Neutrophil (primary cell): Measurements from ENCODE around the gene ZCWPW1.
"Not testable (repeated sequence)": the region's sequence is repeated elsewhere in the genome, so short reads cannot be mapped to it uniquely, and the experiment has no call there.

ENCODE experiments used
- H3K27ac ChIP-seq: fragments of 200-600 bp; sonication (generic); 2 replicates; pipeline ENCODE4 v1.5.1; 2016; ENCODE audit warnings: mild to moderate bottlenecking, moderate library complexity
- H3K27me3 ChIP-seq: fragments of 200-600 bp; sonication (generic); 2 replicates; pipeline ENCODE4 v1.6.0; 2016; ENCODE audit warnings: mild to moderate bottlenecking
- H3K36me3 ChIP-seq: fragments of 200-600 bp; sonication (generic); 2 replicates; pipeline ENCODE4 v1.5.1; 2017
- H3K4me1 ChIP-seq, 2 experiments: fragments of 200-600 bp in 1 of 2; sonication (generic) in 1 of 2; 1 replicate in 1 of 2; 2 replicates in 1 of 2; pipeline versions ENCODE4 v1.5.1 to v1.6.1; 2013 to 2016; ENCODE audit warnings: low read depth in 1 of 2, low read length in 1 of 2, mild to moderate bottlenecking in 1 of 2, moderate library complexity in 1 of 2; ENCODE audit not compliant: control insufficient read depth in 1 of 2, insufficient read depth in 1 of 2
- H3K4me3 ChIP-seq, 2 experiments: fragments of 200-600 bp in 1 of 2; sonication (generic) in 1 of 2; 1 replicate in 1 of 2; 2 replicates in 1 of 2; pipeline ENCODE4 v1.5.1; 2013 to 2016; ENCODE audit warnings: low read depth in 1 of 2, low read length in 1 of 2, mild to moderate bottlenecking in 1 of 2, moderate library complexity in 1 of 2
- H3K9me3 ChIP-seq: fragments of 200-600 bp; sonication (generic); 2 replicates; pipeline ENCODE4 v1.5.1; 2016
- TF ChIP-seq, protein P1 (sequence below): fragments of 200-600 bp; sonication (generic); IDR thresholded peaks from 2 replicates; pipeline ENCODE4 v1.5.1; 2016; ENCODE audit warnings: antibody characterized with exemption

Gene ZCWPW1

DNA sequence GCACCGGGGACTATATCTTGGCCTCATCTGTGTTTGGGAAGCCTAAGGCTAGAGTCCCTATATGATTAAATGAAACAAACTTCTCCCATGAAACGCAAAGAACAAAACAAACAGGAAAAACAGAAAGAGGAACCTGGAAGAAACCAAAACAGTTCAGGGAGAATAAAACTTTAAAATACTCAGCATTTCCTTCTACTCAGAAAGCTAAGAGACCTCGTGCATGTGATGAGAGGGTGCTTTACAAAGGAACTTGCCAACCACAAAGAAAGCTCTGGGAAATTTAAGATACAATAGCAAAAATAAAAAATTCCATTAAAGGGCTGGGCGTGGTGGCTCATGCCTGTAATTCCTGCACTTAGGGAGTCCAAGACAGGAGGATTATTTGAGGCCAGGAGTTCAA lies 48.3 kb downstream of the ZCWPW1 start:
- H3K27me3 ChIP-seq = no peaks in the 10 kb centered on the region
- H3K4me3 ChIP-seq = peak overlapping the region; percentile 52 to 61
- peak overlapping the region; percentile 93 for H3K27ac ChIP-seq
- TF ChIP-seq, protein P1, sequence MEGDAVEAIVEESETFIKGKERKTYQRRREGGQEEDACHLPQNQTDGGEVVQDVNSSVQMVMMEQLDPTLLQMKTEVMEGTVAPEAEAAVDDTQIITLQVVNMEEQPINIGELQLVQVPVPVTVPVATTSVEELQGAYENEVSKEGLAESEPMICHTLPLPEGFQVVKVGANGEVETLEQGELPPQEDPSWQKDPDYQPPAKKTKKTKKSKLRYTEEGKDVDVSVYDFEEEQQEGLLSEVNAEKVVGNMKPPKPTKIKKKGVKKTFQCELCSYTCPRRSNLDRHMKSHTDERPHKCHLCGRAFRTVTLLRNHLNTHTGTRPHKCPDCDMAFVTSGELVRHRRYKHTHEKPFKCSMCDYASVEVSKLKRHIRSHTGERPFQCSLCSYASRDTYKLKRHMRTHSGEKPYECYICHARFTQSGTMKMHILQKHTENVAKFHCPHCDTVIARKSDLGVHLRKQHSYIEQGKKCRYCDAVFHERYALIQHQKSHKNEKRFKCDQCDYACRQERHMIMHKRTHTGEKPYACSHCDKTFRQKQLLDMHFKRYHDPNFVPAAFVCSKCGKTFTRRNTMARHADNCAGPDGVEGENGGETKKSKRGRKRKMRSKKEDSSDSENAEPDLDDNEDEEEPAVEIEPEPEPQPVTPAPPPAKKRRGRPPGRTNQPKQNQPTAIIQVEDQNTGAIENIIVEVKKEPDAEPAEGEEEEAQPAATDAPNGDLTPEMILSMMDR = no peak
- H3K36me3 ChIP-seq = peaks cover 69% of the 10 kb centered on the region
- peaks cover 72 to 81% of the 10 kb centered on the region in 2 experiments for H3K4me1 ChIP-seq
- H3K9me3 ChIP-seq = no peaks in the 10 kb centered on the region

DNA sequence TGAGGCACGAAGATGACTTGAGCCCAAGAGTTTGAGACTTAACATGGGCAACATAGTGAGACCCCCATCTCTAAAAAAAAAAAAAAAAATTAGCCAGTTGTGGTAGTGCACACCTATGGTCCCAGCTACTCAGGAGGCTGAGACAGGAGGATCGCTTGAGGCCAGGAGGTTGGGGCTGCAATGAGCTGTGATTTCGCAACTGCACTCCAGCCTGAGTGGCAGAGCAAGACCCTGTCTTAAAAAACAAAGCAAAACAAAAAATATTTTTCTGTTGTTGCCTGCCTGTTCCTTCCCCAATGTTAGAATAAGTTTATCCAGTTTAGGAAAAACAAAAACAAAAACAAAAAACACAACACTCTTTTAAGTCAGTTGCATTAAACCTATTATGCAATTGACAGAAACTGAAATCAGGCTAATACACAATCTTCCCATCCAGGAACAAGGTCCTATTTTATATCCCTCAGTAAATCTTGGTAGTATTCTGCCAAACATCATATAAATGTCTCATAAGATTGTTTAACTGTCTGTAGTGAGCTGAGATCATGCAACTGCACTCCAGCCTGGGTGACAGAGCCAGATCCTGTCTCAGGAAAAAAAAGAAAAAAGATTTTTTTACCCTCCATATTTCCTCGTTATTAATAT lies 50.3 kb downstream of the ZCWPW1 start:
- no peaks in the 10 kb centered on the region for H3K9me3 ChIP-seq
- peaks cover 85 to 90% of the 10 kb centered on the region in 2 experiments for H3K4me1 ChIP-seq
- TF ChIP-seq, protein P1 = no peak
- peaks cover 63% of the 10 kb centered on the region for H3K36me3 ChIP-seq
- no peaks in the 10 kb centered on the region for H3K27me3 ChIP-seq
- peak overlapping the region; percentile 52 to 61 for H3K4me3 ChIP-seq
- peak overlapping the region; percentile 93 for H3K27ac ChIP-seq

DNA sequence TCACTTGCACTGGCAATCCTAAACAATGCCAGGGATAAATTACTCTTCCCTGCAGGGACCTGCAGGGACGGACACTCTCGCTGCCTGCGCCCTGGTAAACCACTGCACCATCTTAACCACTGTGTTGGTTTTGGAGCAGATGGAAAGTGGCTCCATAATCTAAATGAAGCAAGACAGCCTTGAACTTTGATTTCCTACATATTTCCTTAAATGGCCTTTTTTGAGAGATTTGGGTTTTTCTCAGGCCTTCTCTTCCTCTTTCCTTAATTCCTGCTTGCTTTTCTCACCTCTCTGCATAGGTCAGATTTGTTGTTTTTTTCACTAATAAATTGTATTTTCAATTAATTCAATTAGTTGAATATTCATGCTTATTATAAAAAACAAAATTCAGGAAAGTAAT lies 52.4 kb downstream of the ZCWPW1 start:
- no peaks in the 10 kb centered on the region for H3K9me3 ChIP-seq
- H3K27me3 ChIP-seq = no peaks in the 10 kb centered on the region
- H3K4me1 ChIP-seq = peaks cover 91 to 98% of the 10 kb centered on the region in 2 experiments
- TF ChIP-seq, protein P1 = no peak
- H3K36me3 ChIP-seq = peaks cover 46% of the 10 kb centered on the region
- H3K27ac ChIP-seq = peak overlapping the region; percentile 100
- H3K4me3 ChIP-seq = peak overlapping the region; percentile 82 to 91

DNA sequence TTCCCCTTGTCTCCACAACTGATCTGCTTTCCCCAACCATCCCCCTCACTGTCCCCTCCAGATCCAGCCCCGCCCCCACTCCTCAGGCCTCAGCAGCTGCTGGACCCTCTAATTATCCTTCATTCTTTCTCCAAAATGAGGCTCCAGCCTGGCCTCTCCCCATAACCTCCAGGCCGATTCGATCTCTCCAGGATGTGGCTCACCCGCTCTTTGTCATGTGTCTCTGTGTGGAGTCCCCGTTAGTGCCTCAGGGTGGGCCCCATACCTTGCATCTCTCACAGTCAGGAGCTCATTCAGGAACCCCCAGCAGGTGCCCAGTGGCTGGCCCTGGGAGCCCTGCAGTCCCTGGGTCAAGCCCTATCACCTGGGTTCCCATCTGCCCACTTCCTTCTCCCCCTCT lies 53.9 kb downstream of the ZCWPW1 start:
- peaks cover 91 to 100% of the 10 kb centered on the region in 2 experiments for H3K4me1 ChIP-seq
- H3K27ac ChIP-seq = peak overlapping the region; percentile 100
- peak overlapping the region; percentile 82 to 91 for H3K4me3 ChIP-seq
- no peaks in the 10 kb centered on the region for H3K9me3 ChIP-seq
- TF ChIP-seq, protein P1 = no peak
- peaks cover 46% of the 10 kb centered on the region for H3K36me3 ChIP-seq
- no peaks in the 10 kb centered on the region for H3K27me3 ChIP-seq

DNA sequence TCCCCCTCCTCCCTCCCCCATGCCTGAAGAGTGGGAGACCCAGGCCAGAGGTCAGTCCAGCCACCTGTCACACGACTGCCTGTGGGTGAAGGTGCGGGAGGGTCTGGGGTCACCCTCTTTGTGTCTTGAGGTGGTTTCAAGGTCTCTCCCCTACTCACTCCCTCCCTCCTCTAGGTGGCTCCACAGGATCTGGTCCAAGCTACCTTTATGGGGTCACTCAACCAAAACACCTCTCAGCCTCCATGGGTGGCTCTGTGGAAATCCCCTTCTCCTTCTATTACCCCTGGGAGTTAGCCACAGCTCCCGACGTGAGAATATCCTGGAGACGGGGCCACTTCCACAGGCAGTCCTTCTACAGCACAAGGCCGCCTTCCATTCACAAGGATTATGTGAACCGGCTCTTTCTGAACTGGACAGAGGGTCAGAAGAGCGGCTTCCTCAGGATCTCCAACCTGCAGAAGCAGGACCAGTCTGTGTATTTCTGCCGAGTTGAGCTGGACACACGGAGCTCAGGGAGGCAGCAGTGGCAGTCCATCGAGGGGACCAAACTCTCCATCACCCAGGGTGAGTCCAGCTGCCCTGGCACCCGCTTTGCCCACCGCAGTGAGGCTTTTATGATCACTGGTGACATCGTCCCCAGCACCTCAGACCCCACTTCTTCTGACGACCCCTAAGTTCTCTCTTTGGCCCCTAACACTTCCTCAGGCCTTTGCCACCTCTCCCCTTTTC lies 54.5 kb downstream of the ZCWPW1 start:
- TF ChIP-seq, protein P1 = peak; percentile 15
- H3K36me3 ChIP-seq = peaks cover 46% of the 10 kb centered on the region
- H3K27ac ChIP-seq = peak overlapping the region; percentile 100
- H3K4me1 ChIP-seq = peaks cover 89 to 100% of the 10 kb centered on the region in 2 experiments
- H3K9me3 ChIP-seq, H3K27me3 ChIP-seq: not testable (repeated sequence)
- H3K4me3 ChIP-seq = peak overlapping the region; percentile 82 to 91
